ENCODE data around the gene BCL7A.
A peak's percentile ranks its signal among the peaks of the same experiment; 100 is the strongest.

Gene BCL7A

GRCh38 chr12:122087431-122088178 lies 65.9 kb downstream of the BCL7A start:
- no CpG with 5 or more reads among the region's 17 CpGs for WGBS (ENCODE audit: extremely low coverage, insufficient coverage, low lambda C conversion rate)

GRCh38 chr12:122088179-122088810 lies 66.6 kb downstream of the BCL7A start:
- WGBS (ENCODE audit: extremely low coverage, insufficient coverage, low lambda C conversion rate), result no CpG with 5 or more reads among the region's 9 CpGs
- Histone ChIP-seq H3K27ac (ENCODE audit: low read depth, low read length) (no peak overlapping the region), H2BK120ac (ENCODE audit: low read depth, low read length) (no peak overlapping the region)

More at GRCh38 chr12:122087431-122088178, 65.9 kb downstream of the BCL7A start:
- Histone ChIP-seq H3K4ac (ENCODE audit: low read depth, low read length) (no peak overlapping the region), H3K4me2 (ENCODE audit: low read length) (no peak overlapping the region), H3K9ac (ENCODE audit: low read length) (no peak overlapping the region), H2BK5ac (ENCODE audit: low read length) (no peak overlapping the region), H3K56ac (ENCODE audit: low read length) (peak overlapping the region; percentile 34), H2BK15ac (replicated peaks; ENCODE audit: low read depth) (no peak overlapping the region), H3K79me2 (ENCODE audit: control insufficient read depth, insufficient read depth, low read length) (peaks cover 38% of the 10 kb centered on the region), H4K8ac (ENCODE audit: low read depth, low read length) (no peak overlapping the region), H3K18ac (ENCODE audit: low read length) (no peak overlapping the region), H3K23ac (ENCODE audit: low read length) (no peak overlapping the region), H2AK5ac (ENCODE audit: low read length) (no peak overlapping the region), H3K27ac (ENCODE audit: low read depth, low read length) (no peak overlapping the region), H3K4me3 (ENCODE audit: low read length) (no peak overlapping the region), H4K5ac (ENCODE audit: low read length) (no peak overlapping the region), H3K79me1 (ENCODE audit: low read length) (peaks cover 25% of the 10 kb centered on the region), H3K4me1 (ENCODE audit: control insufficient read depth, low read depth, low read length) (no peaks in the 10 kb centered on the region), H3K36me3 (ENCODE audit: control insufficient read depth, insufficient read depth, low read length) (peaks cover 5% of the 10 kb centered on the region), H3K27me3 (ENCODE audit: insufficient read depth, low read length, poor library complexity) (no peaks in the 10 kb centered on the region), H2BK120ac (ENCODE audit: low read depth, low read length) (no peak overlapping the region)
- no peak for DNase-seq

GRCh38 chr12:122089077-122089476 lies 67.4 kb downstream of the BCL7A start:
- peaks cover 41% of the 10 kb centered on the region for H3K79me2 ChIP-seq (ENCODE audit: control insufficient read depth, insufficient read depth, low read length)
- no peak overlapping the region for H3K23ac ChIP-seq (ENCODE audit: low read length)
- no peak overlapping the region for H3K9ac ChIP-seq (ENCODE audit: low read length)
- no peak overlapping the region for H3K56ac ChIP-seq (ENCODE audit: low read length)
- no peak overlapping the region for H4K5ac ChIP-seq (ENCODE audit: low read length)
- DNase-seq, result no peak
- no peak overlapping the region for H4K8ac ChIP-seq (ENCODE audit: low read depth, low read length)
- no peaks in the 10 kb centered on the region for H3K27me3 ChIP-seq (ENCODE audit: insufficient read depth, low read length, poor library complexity)
- H3K4me3 ChIP-seq (ENCODE audit: low read length), result no peak overlapping the region
- no peak overlapping the region for H3K27ac ChIP-seq (ENCODE audit: low read depth, low read length)
- peaks cover 5% of the 10 kb centered on the region for H3K36me3 ChIP-seq (ENCODE audit: control insufficient read depth, insufficient read depth, low read length)
- H3K79me1 ChIP-seq (ENCODE audit: low read length), result peaks cover 36% of the 10 kb centered on the region
- no peak overlapping the region for H2BK120ac ChIP-seq (ENCODE audit: low read depth, low read length)
- H3K4me1 ChIP-seq (ENCODE audit: control insufficient read depth, low read depth, low read length), result no peaks in the 10 kb centered on the region
- no peak overlapping the region for H3K18ac ChIP-seq (ENCODE audit: low read length)
- WGBS (ENCODE audit: extremely low coverage, insufficient coverage, low lambda C conversion rate), result no CpG with 5 or more reads among the region's 2 CpGs
- H2AK5ac ChIP-seq (ENCODE audit: low read length), result no peak overlapping the region
- H3K4ac ChIP-seq (ENCODE audit: low read depth, low read length), result no peak overlapping the region
- H3K4me2 ChIP-seq (ENCODE audit: low read length), result no peak overlapping the region
- no peak overlapping the region for H2BK5ac ChIP-seq (ENCODE audit: low read length)
- no peak overlapping the region for H2BK15ac ChIP-seq (replicated peaks; ENCODE audit: low read depth)

More at GRCh38 chr12:122088179-122088810, 66.6 kb downstream of the BCL7A start:
- Histone ChIP-seq H2BK15ac (replicated peaks; ENCODE audit: low read depth) (no peak overlapping the region), H2AK5ac (ENCODE audit: low read length) (no peak overlapping the region), H4K5ac (ENCODE audit: low read length) (no peak overlapping the region), H3K4ac (ENCODE audit: low read depth, low read length) (no peak overlapping the region), H3K23ac (ENCODE audit: low read length) (no peak overlapping the region), H3K18ac (ENCODE audit: low read length) (no peak overlapping the region), H3K4me1 (ENCODE audit: control insufficient read depth, low read depth, low read length) (no peaks in the 10 kb centered on the region), H3K4me2 (ENCODE audit: low read length) (no peak overlapping the region), H3K4me3 (ENCODE audit: low read length) (no peak overlapping the region), H3K9ac (ENCODE audit: low read length) (no peak overlapping the region), H3K79me1 (ENCODE audit: low read length) (peaks cover 29% of the 10 kb centered on the region), H3K79me2 (ENCODE audit: control insufficient read depth, insufficient read depth, low read length) (peaks cover 39% of the 10 kb centered on the region), H3K56ac (ENCODE audit: low read length) (no peak overlapping the region), H4K8ac (ENCODE audit: low read depth, low read length) (no peak overlapping the region), H2BK5ac (ENCODE audit: low read length) (no peak overlapping the region), H3K36me3 (ENCODE audit: control insufficient read depth, insufficient read depth, low read length) (peaks cover 5% of the 10 kb centered on the region), H3K27me3 (ENCODE audit: insufficient read depth, low read length, poor library complexity) (no peaks in the 10 kb centered on the region)
- no peak for DNase-seq

- Histone ChIP-seq H3K27ac (ENCODE audit: low read depth, low read length) (no peak overlapping the region), H2BK5ac (ENCODE audit: low read length) (no peak overlapping the region), H3K4me2 (ENCODE audit: low read length) (no peak overlapping the region), H3K18ac (ENCODE audit: low read length) (no peak overlapping the region), H3K27me3 (ENCODE audit: insufficient read depth, low read length, poor library complexity) (no peaks in the 10 kb centered on the region), H3K56ac (ENCODE audit: low read length) (no peak overlapping the region), H3K4me1 (ENCODE audit: control insufficient read depth, low read depth, low read length) (no peaks in the 10 kb centered on the region), H4K8ac (ENCODE audit: low read depth, low read length) (no peak overlapping the region), H3K9ac (ENCODE audit: low read length) (no peak overlapping the region), H3K36me3 (ENCODE audit: control insufficient read depth, insufficient read depth, low read length) (no peaks in the 10 kb centered on the region), H3K23ac (ENCODE audit: low read length) (no peak overlapping the region), H3K79me2 (ENCODE audit: control insufficient read depth, insufficient read depth, low read length) (peaks cover 46% of the 10 kb centered on the region), H2BK15ac (replicated peaks; ENCODE audit: low read depth) (no peak overlapping the region), H3K4ac (ENCODE audit: low read depth, low read length) (no peak overlapping the region), H2AK5ac (ENCODE audit: low read length) (no peak overlapping the region), H3K4me3 (ENCODE audit: low read length) (no peak overlapping the region), H2BK120ac (ENCODE audit: low read depth, low read length) (no peak overlapping the region), H4K5ac (ENCODE audit: low read length) (no peak overlapping the region), H3K79me1 (ENCODE audit: low read length) (peaks cover 41% of the 10 kb centered on the region)
- no CpG with 5 or more reads among the region's 7 CpGs for WGBS (ENCODE audit: extremely low coverage, insufficient coverage, low lambda C conversion rate)
- no peak for DNase-seq
Observed at GRCh38 chr12:122090759-122091515, 69.3 kb downstream of the BCL7A start.

DNA sequence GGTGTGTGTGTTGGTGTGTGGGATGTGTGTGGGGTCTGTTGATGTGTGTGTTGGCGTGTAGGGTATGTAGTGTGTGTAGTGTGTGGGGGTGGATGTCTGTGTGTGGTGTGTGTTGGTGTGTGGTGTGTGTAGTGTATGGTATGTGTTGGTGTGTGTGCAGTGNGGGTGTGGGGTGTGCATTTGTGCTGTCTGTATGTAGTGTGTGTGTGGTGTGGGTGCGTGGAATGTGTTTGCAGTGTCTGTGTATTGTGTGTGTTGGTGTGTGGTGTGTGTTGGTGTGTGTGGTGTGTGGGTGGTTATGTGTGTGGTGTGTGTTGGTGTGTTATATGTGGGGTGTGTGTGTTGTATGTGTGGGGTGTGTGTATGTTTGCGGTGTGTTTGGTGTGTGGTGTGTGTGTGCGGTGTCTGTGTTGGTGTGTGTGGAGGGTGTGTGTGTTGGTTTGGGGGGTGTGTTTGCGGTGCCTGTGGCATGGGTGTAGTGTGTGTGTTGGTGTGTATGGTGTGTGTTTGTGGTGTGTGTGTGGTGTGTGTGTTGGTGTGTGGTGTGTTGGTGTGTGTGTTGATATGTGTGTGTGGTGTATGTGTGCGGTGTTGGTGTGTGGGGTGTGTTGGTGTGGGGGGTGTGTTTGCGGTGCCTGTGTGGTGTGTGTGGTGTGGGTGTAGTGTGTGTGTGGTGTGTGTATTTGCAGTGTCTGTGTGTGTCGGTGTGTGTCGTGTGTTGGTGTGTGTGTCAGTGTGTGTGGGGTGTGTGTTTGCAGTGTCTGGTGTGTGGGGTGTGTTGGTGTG lies 71.6 kb downstream of the BCL7A start:
- H3K27ac ChIP-seq (ENCODE audit: low read depth, low read length), result no peak overlapping the region
- H3K4me1 ChIP-seq (ENCODE audit: control insufficient read depth, low read depth, low read length), result peaks cover 2% of the 10 kb centered on the region

More for the DNA sequence above, 71.6 kb downstream of the BCL7A start:
- H3K79me1 ChIP-seq (ENCODE audit: low read length), result peaks cover 34% of the 10 kb centered on the region
- H4K8ac ChIP-seq (ENCODE audit: low read depth, low read length), result no peak overlapping the region
- H2BK5ac ChIP-seq (ENCODE audit: low read length), result no peak overlapping the region
- H3K9ac ChIP-seq (ENCODE audit: low read length), result no peak overlapping the region
- H3K27me3 ChIP-seq (ENCODE audit: insufficient read depth, low read length, poor library complexity), result no peaks in the 10 kb centered on the region
- no peak overlapping the region for H3K18ac ChIP-seq (ENCODE audit: low read length)
- H3K79me2 ChIP-seq (ENCODE audit: control insufficient read depth, insufficient read depth, low read length), result peaks cover 40% of the 10 kb centered on the region
- no peak overlapping the region for H4K5ac ChIP-seq (ENCODE audit: low read length)
- no peak overlapping the region for H3K4ac ChIP-seq (ENCODE audit: low read depth, low read length)
- no peak overlapping the region for H2BK15ac ChIP-seq (replicated peaks; ENCODE audit: low read depth)
- no peak overlapping the region for H3K56ac ChIP-seq (ENCODE audit: low read length)
- DNase-seq, result no peak
- H2AK5ac ChIP-seq (ENCODE audit: low read length), result no peak overlapping the region
- no peak overlapping the region for H3K4me3 ChIP-seq (ENCODE audit: low read length)
- 100% methylated on average over 6 of the region's 9 CpGs for WGBS (ENCODE audit: extremely low coverage, insufficient coverage, low lambda C conversion rate)
- H3K23ac ChIP-seq (ENCODE audit: low read length), result no peak overlapping the region
- H2BK120ac ChIP-seq (ENCODE audit: low read depth, low read length), result no peak overlapping the region
- H3K36me3 ChIP-seq (ENCODE audit: control insufficient read depth, insufficient read depth, low read length), result no peaks in the 10 kb centered on the region
- no peak overlapping the region for H3K4me2 ChIP-seq (ENCODE audit: low read length)
